PC-3 (cell line): ENCODE measurements around the gene SCN8A.

Source experiments
- CTCF ChIP-seq: fragments of 300-600 bp; sonication (generic); conservative IDR thresholded peaks from 2 replicates; pipeline ENCODE4 v1.5.1; 2017; ENCODE audit warnings: antibody characterized with exemption, low read depth, mild to moderate bottlenecking, low read length
- EZH2 ChIP-seq: fragments of 300-600 bp; sonication (generic); IDR thresholded peaks from one replicate; pipeline ENCODE4 v1.6.1; 2017; ENCODE audit warnings: antibody characterized with exemption, mild to moderate bottlenecking, low read length; ENCODE audit not compliant: unreplicated experiment

DNA sequence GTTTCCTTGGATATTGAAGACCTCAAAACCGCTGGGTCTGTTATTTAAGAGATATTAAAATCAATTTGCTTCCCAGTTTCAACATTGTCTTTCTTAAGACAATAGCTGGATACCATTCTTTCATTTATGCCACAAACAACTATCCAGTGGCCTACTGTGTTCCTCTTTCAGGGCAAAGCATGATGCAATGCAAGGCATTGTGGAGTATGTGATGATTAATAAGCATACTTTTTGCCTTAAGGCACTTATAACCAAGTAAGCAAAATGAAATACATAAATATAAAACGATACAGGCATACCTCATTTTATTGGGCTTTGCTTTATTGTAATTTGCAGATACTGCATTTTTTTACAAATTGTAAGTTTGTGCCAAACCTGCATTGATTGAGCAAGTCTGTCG, 45.5 kb downstream of the SCN8A start:
- TF ChIP-seq EZH2 = no peak
- TF ChIP-seq CTCF = no peak
